SW480 (cell line): ENCODE data around the gene RRBP1.

ENCODE experiments used
- DNase-seq: peaks from one replicate; pipeline ENCODE4 v3.0.0-alpha.2; 2016; ENCODE audit warnings: low spot score

The RRBP1 gene

DNA sequence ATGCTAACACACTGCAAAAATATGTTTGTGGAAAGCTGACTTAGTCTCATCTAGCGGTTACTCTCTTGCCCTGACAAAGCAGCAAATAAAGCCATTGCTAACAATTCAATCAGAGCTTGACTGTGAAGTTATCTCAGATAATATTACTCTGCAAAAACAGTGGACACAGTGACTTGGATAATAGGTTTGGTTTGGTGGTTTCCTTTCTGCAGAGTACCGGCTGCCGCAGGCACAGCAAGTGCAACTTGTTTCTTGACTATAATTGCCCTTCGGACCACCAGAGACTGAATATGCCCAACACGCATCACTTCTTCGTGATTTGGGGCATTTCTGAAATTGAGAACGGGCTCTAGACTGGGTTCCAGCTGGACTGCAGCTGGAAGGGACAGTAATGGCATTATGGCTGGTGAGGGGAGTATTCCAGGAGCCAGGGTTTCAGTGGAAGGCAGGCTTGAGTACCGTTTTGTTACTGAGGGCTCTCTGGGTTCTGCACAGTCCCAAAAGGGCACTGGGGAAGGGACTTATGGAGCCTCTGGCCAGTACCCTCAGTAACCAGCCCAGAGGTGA, 72.1 kb downstream of the RRBP1 start:
- DNase-seq: no peak

DNA sequence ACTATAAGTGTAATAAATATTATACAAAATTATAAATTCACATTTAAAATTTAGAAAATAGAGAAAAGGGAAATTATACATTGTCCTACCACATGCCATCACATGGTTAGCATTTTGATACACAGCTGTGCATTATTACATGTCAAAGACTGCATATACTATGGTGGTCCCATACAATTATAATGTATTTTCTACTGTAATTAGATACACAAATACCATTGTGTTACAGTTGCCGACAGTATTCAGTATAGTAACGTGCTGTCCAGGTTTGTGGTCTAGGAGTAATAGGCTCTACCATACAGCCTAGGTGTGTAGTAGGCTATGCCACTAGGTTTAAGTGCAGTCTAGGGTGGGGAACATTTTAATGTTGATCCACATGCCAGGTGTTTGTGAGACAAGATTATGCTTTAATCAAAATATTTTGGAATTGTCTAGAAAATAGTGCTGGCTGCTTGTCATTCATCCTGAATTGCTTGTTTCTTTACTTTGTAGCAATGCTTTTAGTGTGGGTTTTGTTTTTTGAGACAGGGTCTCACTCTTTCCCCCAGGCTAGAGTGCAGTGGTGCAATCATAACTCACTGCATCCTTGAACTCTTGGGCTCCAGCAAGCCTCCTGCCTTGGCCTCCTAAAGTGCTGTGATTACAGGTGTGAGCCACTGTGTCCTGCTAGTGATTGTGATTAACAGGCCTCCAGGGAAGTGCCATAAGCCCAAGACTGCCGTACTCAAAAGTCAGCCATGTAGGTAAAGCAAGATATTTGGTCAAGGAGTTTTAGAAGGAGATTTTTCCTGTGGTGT, 73.1 kb downstream of the RRBP1 start:
- DNase-seq: no peak

DNA sequence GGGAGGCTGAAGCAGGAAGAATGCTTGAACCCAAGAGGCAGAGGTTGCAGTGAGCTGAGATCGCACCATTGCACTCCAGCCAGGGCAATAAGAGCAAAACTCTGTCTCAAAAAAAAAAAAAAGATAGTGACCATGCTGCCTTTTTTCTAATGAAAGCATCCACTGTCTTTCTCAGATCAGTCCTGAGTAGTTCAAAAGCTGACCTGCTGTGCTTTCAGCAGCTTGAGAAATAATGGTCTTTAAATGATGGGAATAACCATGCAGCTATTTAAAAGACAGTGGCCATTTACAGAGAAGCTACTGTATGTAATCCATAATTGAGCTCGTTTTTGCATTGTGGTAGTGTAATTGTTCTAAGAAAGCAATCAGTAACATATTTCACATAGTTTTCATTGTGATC, 76.0 kb downstream of the RRBP1 start:
- no peak for DNase-seq

DNA sequence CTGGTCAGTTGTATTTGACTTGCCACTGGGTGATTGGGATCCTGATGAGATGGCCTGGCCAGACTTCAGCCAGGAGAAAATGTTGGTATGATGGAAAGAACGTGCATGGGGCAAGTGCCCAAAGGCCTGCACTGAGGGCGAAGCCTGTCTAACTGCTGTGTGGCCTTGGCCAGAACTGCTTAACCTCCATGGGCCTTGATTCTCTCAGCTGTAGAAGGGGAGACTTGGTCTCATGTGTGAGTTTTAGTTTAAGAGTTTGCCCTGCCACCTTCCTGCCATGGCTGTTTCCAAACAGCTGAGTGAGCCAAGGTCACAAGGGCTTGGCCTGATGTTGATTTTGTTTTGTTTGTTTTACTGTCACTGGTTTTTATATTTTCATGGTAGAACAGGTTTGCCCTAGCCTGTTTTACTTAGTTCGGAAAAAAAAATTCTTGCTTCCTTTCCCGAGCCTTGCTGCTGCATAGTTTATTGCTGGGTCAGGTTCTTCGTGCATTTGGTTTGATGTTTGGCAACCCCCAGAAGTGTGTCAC, 76.8 kb downstream of the RRBP1 start:
- DNase-seq: no peak

DNA sequence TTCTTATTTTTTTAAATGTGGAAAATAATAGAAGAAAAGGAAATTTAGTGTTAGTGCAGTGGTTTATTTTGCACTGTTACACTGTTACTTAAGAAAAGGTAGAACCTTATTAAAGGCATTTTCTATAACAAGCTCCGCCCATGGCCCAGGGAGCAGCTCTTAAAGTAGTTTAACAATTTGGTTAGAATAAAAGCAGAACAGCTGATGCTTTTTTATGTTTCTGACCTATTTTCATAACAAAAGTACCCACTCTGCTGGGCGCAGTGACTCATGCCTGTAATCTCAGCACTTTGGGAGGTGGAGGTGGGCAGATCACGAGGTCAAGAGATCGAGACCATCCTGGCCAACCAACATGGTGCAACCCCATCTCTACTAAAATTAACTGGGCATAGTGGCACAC, 79.5 kb downstream of the RRBP1 start:
- no peak for DNase-seq

GRCh38 chr20:17601957-17602356, 80.1 kb downstream of the RRBP1 start:
- no peak for DNase-seq

- no peak for DNase-seq
Observed at GRCh38 chr20:17598013-17598550, 84.0 kb downstream of the RRBP1 start.

- no peak for DNase-seq
Observed at GRCh38 chr20:17595856-17596255, 86.2 kb downstream of the RRBP1 start.

DNA sequence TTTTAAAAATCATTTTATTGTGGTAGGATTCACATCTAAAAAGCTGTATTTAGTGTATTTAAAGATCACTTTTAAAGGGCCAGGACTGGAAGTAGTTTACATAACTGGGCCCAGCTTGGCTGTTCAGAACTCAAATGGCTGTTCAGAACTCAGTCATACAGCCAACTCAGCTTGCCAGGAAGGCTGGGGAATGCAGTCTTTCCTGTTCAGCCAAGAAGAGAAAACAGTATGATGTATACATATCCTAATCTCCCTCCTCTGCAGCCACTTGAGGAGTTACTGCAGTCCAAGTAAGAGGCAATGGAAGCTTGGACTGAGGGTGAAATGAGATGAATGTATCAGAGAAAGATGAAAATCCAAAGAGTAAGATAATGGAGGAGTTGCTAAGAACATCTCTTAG, 87.6 kb downstream of the RRBP1 start:
- no peak for DNase-seq

- DNase-seq: no peak
Observed at GRCh38 chr20:17593902-17594301, 88.1 kb downstream of the RRBP1 start.

GRCh38 chr20:17590245-17590644, 91.8 kb downstream of the RRBP1 start:
- DNase-seq: no peak

DNA sequence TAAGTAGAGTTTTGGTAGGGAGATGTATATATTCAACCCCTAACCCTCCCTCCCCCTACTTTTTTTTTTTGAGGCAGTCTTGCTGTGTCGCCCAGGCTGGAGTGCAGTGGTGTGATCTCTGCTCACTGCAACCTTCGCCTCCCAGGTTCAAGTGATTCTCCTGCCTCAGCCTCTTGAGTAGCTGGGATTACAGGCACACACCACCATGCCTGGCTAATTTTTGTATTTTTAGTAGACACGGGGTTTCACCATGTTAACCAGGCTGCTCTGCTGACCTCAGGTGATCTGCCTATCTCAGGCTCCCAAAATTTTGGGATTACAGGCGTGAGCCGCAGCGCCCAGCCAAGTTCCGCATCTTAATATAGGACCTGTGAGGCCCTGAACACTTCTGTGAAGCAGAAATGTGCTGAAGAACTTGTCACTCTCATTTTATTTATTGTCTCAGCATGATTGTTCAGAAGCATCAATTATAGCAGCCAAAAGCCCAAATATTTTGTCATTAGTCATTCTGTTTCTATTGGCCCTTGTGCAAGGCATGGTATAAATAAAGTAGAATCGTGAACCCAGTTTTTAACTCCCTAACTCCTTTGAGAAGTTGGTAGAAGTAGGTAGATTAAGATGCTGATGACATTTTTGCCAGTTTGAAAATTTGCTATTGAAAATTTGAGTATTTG, 92.7 kb downstream of the RRBP1 start:
- DNase-seq: no peak

DNA sequence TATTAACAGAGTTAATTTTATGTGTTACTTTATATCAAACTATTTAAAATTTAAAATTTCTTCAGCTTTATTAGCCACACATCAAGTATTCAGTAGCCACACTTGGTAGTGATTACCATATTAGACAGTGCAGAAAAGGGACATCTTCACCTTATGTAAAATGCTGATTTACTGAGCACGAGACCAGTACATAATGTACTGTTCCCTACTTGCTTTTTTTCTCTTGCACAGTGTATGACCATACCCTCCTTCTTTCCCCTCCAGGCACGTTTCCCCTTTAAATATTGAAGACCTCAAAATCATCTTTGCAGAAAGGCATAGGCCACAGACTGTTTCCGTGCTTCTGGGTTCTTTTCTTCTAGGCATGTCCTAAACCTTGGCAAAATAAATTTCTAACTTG, 94.2 kb downstream of the RRBP1 start:
- DNase-seq: no peak

DNA sequence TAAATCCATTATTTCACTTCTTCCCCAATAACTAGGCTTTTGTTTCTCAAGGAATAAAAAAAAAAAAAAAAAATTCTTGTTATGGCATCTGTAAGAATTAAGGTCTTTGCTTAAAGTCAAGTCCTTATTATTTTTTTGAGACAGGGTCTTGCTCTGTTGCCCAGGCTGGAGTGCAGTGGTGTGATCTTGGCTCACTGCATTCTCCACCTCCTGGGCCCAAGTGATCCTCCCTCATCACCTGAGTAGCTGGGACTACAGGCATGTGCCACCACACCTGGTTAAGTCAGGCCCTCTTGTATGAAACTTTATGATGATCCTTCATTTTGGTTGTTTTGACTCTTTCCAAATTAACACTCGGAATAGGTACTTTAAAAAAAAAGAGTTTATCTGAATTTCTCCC, 94.9 kb downstream of the RRBP1 start:
- no peak for DNase-seq

- no peak for DNase-seq
Observed at GRCh38 chr20:17586250-17586649, 95.8 kb downstream of the RRBP1 start.

GRCh38 chr20:17584689-17585088, 97.4 kb downstream of the RRBP1 start:
- no peak for DNase-seq

DNA sequence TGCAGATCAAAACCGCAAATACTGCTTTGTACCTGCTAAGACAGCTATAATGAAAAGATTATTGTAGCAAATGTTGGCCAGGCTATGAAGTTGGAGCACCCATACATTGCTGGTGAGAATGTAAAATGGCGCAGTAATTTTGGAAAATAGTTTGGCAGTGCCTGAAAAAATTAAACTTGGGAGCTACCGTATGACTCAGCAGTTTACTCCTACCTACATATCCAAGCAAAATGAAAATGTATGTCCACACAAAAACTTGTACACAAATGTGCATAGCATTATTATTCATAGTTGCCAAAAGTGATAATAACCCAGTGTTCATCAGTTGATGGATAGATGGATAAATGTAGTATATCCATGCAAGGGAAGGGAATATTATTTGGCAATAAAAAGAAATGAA, 98.9 kb downstream of the RRBP1 start:
- DNase-seq: no peak

GRCh38 chr20:17580895-17581294, 101.1 kb downstream of the RRBP1 start:
- no peak for DNase-seq

DNA sequence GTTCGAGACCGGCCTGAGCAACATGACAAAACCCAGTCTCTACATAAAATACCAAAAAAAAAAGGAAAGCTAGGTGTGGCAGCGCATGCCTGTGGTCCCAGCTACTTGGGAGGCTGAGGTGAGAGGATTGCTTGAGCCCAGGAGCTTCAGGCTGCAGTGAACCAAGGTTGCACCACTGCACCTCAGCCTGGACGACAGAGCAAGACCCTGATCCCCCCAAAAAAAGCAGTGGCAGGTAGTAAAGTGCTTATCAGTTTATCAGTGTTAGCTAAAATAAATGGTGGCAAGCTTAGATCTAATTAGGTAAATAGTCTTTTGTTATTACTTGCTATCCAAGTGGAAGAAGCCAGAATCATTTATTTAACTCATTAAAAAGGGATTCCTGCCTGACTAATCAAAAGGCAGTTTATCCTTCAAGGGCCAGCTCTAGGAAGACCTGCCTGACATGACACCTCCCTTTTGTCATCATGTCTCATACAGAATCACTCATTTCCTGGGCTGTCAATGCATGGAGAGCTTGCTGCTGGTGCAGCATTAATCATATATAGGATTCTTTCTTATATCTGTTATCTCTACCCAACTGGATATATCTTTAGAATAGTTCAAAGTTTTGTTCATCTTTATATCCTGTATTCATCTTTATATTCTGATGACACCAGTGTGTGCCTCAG, 102.5 kb downstream of the RRBP1 start:
- no peak for DNase-seq

GRCh38 chr20:17576215-17576614, 105.8 kb downstream of the RRBP1 start:
- no peak for DNase-seq

DNA sequence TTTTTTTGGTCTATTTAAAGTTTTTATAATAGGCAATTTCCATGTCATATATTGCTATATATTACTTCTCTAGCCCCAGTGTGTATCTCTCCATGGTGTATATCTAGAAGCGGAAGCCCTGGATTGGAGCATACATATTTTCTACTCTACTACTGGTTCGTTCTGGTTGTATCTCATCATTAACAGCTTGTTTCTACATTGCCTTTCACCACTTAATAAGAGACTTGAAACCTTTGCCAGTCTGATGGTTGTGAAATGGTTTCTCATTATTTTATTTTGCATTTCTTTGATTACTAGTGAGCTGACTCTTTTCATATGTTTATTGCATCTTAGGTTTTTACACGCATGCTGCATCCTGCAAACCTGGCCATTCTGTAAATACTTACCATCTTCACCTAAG, 108.6 kb downstream of the RRBP1 start:
- DNase-seq: no peak

DNA sequence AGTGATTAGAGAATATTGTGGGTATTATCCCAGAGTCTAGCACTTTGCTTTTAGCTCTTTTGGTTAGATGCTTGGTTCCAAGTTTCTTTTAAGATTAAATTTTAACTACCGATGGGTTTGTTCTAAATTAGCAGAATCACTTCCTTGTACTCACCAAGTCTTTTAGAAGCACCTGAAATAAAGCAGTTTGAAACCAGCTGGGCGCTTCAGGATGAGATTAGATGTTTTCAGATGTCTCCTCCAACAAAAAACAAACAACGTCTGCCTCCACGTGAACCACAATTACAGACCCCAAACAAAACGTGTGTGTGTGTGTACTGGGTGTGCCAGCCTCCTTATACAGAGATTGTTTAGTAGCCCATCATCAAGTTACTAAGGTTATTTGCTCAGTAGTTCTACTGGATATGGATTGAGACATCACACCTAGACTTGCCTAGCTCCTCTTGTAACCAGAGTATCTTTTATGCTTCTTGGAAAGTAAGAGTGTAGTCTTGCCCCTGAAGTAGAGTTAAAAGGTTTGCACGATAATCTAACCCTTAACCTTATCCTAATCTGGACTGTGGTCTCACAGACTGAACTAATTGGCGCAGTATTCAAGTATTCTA, 109.9 kb downstream of the RRBP1 start:
- DNase-seq: no peak
